Ascending aorta (tissue), 2 donors: ENCODE results near the gene CTNNBIP1. TPM values are rescaled to one million over a fixed set of nuclear protein-coding genes. Genes with fewer than 3 reads are reported as not detected.

ENCODE experiments used
- DNase-seq, 2 donors: peaks; one replicate each; pipeline ENCODE4 v3.0.0-alpha.2; 2019; ENCODE audit warnings: low spot score in 2 of 2
- H3K27ac ChIP-seq, 2 donors: fragments of 200-600 bp; sonication (generic); one replicate each; pipeline ENCODE4 v1.5.1; 2016 to 2017; ENCODE audit warnings: mild to moderate bottlenecking in 1 of 2
- H3K27me3 ChIP-seq: fragments of 200-600 bp; sonication (generic); one replicate; pipeline ENCODE4 v1.5.1; 2017
- H3K36me3 ChIP-seq, 2 donors: fragments of 200-600 bp; sonication (generic); one replicate each; pipeline ENCODE4 v1.5.1; 2016
- H3K4me1 ChIP-seq, 2 donors: fragments of 200-600 bp; sonication (generic); one replicate each; pipeline ENCODE4 v1.5.1; 2016 to 2017; ENCODE audit warnings: mild to moderate bottlenecking in 1 of 2
- H3K4me3 ChIP-seq, 2 donors: fragments of 200-600 bp; sonication (generic); one replicate each; pipeline ENCODE4 v1.5.1; 2016 to 2017; ENCODE audit warnings: mild to moderate bottlenecking in 1 of 2
- H3K9me3 ChIP-seq, 2 donors: fragments of 200-600 bp; sonication (generic); one replicate each; pipeline ENCODE4 v1.5.1; 2016
- intact Hi-C: fragments of 100-400 bp; cut with DNase I; formaldehyde crosslinking; loops from one replicate; pipeline ENCODE4 v1.15.1; 2023
- total RNA-seq: library from RNA; depleted of rRNA; stranded (reverse); fragments of >200 nt; gene quantifications from one replicate; pipeline ENCODE4 v1.1.0, GENCODE V29; 2016
- TF ChIP-seq, protein P1 (sequence below), 3 experiments: fragments of 200-600 bp in 2 of 3; fragments of 450-650 bp in 1 of 3; sonication (generic) in 2 of 3; IDR thresholded peaks; one replicate each; pipeline ENCODE4 v1.5.1; 2016 to 2019; ENCODE audit warnings: antibody characterized with exemption in 3 of 3, mild to moderate bottlenecking in 1 of 3, moderate library complexity in 1 of 3

The CTNNBIP1 gene
- total RNA-seq, 1 donor from 2014 or later: 74.1 TPM

- intact Hi-C loops: no loop called here
- H3K9me3 ChIP-seq: no peaks in the 10 kb centered on the region
- H3K36me3 ChIP-seq: no peaks in the 10 kb centered on the region
- H3K4me3 ChIP-seq: no peak overlapping the region
- DNase-seq: no peak
- H3K27me3 ChIP-seq: no peaks in the 10 kb centered on the region
- TF ChIP-seq, protein P1, sequence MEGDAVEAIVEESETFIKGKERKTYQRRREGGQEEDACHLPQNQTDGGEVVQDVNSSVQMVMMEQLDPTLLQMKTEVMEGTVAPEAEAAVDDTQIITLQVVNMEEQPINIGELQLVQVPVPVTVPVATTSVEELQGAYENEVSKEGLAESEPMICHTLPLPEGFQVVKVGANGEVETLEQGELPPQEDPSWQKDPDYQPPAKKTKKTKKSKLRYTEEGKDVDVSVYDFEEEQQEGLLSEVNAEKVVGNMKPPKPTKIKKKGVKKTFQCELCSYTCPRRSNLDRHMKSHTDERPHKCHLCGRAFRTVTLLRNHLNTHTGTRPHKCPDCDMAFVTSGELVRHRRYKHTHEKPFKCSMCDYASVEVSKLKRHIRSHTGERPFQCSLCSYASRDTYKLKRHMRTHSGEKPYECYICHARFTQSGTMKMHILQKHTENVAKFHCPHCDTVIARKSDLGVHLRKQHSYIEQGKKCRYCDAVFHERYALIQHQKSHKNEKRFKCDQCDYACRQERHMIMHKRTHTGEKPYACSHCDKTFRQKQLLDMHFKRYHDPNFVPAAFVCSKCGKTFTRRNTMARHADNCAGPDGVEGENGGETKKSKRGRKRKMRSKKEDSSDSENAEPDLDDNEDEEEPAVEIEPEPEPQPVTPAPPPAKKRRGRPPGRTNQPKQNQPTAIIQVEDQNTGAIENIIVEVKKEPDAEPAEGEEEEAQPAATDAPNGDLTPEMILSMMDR (IDR thresholded peaks at IDR 0.05): no peak
- no peak overlapping the region for H3K27ac ChIP-seq
- no peaks in the 10 kb centered on the region for H3K4me1 ChIP-seq
These were observed 73.5 kb downstream of the CTNNBIP1 start for GRCh38 chr1:9836632-9836960.

DNA sequence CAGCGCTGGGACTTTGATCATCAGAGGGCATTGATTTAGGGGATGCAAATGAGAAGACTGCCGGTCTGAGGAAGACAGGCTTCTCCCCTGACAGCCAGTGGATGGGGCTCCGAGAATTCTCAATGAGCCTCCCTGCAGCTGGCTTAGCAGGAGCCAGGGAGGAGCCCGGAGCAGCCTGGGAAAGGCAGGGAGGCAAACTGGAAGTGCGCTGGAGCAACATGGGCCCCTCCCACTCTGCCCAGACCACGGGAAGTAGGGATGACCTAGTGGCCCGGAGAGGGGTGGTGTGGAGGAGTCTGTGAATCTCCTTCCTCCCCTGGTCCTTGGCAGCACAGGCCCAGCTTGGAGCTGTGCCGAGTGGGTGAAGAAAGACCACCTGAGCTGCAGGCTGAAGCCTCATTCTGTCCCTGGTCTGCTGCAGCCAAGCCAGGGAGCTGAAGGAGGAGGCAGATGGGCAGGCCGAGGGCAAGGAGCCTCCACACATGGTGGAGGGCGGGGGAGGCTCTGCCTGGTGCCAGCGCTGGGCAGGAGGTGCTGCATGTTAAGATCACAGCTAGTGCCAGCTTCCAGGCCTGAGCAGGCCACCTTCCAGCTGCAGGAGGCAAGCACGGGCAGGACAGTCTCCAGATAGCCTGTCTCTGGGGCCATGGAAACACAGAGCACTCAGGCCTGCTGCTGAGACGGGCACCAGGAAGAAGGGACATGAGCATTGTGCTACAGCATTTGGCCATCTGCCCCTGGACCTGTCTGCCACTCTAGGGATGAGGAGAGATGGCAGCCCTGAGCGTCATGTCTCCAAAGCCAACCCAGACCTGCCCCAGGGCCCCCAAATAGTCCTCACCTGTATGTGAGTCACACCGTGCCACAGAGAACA is 74.1 kb downstream of the CTNNBIP1 start:
- TF ChIP-seq, protein P1 (IDR thresholded peaks at IDR 0.05): no peak
- Histone ChIP-seq H3K4me1 (no peaks in the 10 kb centered on the region), H3K27me3 (no peaks in the 10 kb centered on the region), H3K4me3 (no peak overlapping the region), H3K36me3 (no peaks in the 10 kb centered on the region), H3K27ac (no peak overlapping the region), H3K9me3 (no peaks in the 10 kb centered on the region)
- DNase-seq: no peak
- intact Hi-C loops: no loop called here

- no peaks in the 10 kb centered on the region for H3K27me3 ChIP-seq
- no peaks in the 10 kb centered on the region for H3K36me3 ChIP-seq
- intact Hi-C loops: no loop called here
- no peak for DNase-seq
- no peaks in the 10 kb centered on the region for H3K4me1 ChIP-seq
- H3K9me3 ChIP-seq: no peaks in the 10 kb centered on the region
- no peak overlapping the region for H3K27ac ChIP-seq
- TF ChIP-seq, protein P1 (IDR thresholded peaks at IDR 0.05): no peak
- H3K4me3 ChIP-seq: no peak overlapping the region
These were observed 74.7 kb downstream of the CTNNBIP1 start for GRCh38 chr1:9835404-9835757.

DNA sequence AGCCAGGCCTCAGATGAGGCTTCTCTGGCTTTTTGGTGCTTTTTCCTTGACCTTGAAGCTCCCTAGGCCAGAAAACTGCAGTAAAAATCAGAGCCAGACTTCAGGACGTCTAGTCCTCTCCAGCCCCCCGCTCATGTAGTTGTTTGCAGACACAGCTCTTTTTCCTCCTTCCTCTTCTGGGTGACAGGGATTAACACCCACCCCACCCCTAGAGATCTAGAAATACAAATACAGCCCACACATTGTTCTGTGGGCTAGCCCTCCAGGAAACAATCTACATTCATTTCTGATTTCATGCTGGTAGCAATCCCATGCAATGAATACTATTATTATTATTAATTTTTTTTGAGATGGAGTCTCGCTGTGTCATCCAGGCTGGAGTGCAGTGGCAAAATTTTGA is 76.4 kb downstream of the CTNNBIP1 start:
- no peaks in the 10 kb centered on the region for H3K4me1 ChIP-seq
- H3K27me3 ChIP-seq: no peaks in the 10 kb centered on the region
- TF ChIP-seq, protein P1 (IDR thresholded peaks at IDR 0.05): no peak
- no peaks in the 10 kb centered on the region for H3K9me3 ChIP-seq
- H3K27ac ChIP-seq: no peak overlapping the region
- intact Hi-C loops: no loop called here
- no peak for DNase-seq
- no peaks in the 10 kb centered on the region for H3K36me3 ChIP-seq
- no peak overlapping the region for H3K4me3 ChIP-seq

DNA sequence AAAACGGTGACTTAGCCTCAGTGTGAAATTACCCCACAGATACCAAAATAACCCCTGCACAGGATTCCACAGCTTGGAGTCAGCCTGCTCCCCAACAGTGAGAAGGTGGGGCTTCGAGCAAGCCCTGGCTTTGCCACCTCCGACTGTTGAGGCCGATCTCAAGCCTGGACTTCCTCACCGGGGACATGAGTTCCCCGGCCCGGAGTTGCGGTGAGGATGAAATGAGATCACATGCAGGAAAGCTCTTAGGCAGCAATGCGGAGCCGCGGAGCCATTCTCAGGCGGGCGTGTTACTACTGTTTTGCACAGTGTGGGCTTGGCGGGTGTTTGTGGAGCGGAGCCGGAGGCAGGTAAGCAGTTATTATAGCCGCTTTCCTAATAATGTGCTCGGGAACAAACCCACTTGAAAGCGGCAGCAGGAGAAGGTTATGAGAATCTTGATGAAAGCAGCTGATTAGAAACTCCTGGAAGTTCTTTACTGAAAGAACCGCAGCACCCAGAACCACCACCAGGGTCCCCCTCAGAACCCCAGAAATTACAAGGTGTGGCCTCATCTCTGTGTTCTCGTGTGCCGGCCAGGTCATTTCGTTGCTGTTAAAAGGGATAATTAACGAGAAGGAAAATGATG is 82.4 kb downstream of the CTNNBIP1 start:
- TF ChIP-seq, protein P1 (IDR thresholded peaks at IDR 0.05): no peak
- no peaks in the 10 kb centered on the region for H3K9me3 ChIP-seq
- intact Hi-C loops: no loop called here
- H3K27me3 ChIP-seq: no peaks in the 10 kb centered on the region
- H3K4me3 ChIP-seq: no peak overlapping the region
- DNase-seq: no peak
- no peaks in the 10 kb centered on the region for H3K36me3 ChIP-seq
- peaks cover 3 to 10% of the 10 kb centered on the region in 2 donors for H3K4me1 ChIP-seq
- H3K27ac ChIP-seq: no peak overlapping the region
